A204.1 (cell line): ENCODE data around the gene KPNA5.
"Not testable (repeated sequence)": the region's sequence is repeated elsewhere in the genome, so short reads cannot be mapped to it uniquely, and the experiment has no call there.

Source experiments
- FAIRE-seq: peaks from 2 replicates; lab custom pipeline; 2012; peaks lifted over from hg19 to GRCh38; lab: Jason Lieb, UNC

KPNA5 gene

GRCh38 chr6:116703888-116704287, 22.9 kb downstream of the KPNA5 start:
- not testable (repeated sequence) for FAIRE-seq

DNA sequence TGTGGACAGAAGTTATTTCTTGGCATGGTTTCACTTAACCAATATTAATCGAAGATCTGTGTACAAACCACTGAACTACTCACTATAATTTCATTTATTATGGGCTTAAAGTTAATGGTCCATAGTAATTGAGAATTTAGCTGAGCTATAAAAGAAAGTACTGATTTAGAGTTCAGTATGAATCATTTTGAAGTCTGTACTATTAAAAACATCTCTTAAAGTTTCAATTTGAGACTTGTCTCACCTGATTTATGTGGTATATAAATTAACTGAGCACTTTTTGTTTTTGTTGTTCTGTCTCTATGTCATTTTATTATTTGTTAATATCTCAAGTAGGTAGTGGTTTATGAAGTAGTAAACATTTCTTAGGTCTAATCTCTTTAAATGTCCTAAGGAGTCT, 24.9 kb downstream of the KPNA5 start:
- no peak for FAIRE-seq

DNA sequence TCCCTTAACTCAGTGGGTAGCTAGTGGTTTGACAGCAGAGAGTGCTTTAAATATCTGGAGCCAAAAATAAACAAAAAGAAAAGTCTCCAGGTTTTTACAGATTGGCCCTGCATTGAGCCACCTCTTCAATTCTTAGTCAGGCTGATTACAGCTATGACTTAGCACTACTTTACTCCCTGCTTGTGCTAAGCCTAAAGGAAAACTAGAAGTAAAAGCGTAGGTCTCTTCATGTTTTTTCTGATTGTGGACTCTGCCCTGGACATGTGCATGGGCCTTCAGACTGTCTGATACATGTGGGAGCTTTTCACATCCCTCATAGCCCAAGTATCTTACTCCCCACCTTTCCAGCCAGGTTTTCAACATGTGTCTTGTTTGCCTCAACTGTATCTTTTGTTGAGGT, 33.3 kb downstream of the KPNA5 start:
- no peak for FAIRE-seq

DNA sequence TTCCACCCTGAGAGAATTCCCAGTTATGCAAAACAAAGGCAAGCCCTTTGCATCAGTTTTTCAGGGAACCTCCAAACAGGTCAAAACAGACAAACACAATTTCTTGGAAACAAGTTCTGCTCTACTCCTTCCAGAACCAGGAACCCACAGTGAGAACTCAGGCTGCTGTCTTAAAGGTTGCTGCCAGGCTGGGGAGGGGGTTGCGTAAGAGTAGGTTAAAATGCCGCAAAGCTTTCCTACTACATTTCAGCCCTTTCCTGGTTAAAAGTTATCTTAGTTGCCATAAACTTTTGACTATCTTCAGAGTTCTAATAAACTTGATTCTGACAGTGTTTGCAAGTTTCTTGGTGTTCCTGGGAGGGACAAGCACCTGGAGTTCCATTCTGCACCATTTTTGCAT, 33.8 kb downstream of the KPNA5 start:
- FAIRE-seq = no peak

GRCh38 chr6:116726947-116727346, 45.9 kb downstream of the KPNA5 start:
- FAIRE-seq = peak; percentile 14

DNA sequence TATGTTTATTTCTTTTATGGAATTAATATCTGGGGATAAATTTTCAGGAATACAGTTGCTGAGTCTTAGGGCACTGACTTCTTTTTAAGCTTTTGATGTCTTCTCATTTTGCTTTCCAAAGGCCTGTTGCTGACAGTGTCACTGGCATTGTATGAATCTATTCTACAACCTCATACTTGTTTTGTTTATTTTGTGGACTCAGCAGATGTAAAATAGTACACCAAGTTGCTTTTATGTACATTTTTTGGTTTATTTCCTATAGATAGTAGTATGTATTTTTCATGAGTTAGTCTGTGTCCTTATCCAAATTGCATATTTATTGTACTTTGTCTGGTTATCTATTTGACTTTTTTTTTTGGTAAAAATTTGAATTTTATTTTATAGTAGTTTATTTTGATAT, 49.5 kb downstream of the KPNA5 start:
- FAIRE-seq = no peak

GRCh38 chr6:116737004-116737403, 56.0 kb downstream of the KPNA5 start:
- FAIRE-seq = no peak

GRCh38 chr6:116740486-116740885, 59.5 kb downstream of the KPNA5 start:
- not testable (repeated sequence) for FAIRE-seq

- no peak for FAIRE-seq
Observed at GRCh38 chr6:116741571-116741970, 60.6 kb downstream of the KPNA5 start.

- FAIRE-seq = no peak
Observed at GRCh38 chr6:116745176-116745575, 64.2 kb downstream of the KPNA5 start.

- FAIRE-seq = no peak
Observed at GRCh38 chr6:116761779-116762178, 80.8 kb downstream of the KPNA5 start.

GRCh38 chr6:116762235-116762634, 81.2 kb downstream of the KPNA5 start:
- no peak for FAIRE-seq

DNA sequence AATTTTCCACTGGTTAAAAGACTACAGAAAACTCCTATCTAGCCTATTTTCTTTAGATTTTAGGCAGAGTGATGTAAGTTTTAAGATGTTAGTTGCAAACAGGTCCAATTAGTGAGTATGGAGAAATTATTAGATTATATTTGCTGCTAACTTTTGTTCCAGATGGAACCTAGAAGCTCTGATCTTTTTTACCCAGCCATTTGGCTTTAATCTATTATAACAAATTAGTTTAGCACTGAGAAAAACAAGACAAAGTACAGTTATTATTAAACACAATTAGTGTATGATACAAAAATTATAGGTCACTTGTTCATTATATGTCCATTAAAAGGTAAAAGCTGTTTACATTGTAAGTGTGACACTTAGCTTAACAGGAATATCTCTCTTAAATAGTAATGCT, 82.0 kb downstream of the KPNA5 start:
- no peak for FAIRE-seq

- FAIRE-seq = no peak
Observed at GRCh38 chr6:116763906-116764628, 83.1 kb downstream of the KPNA5 start.

DNA sequence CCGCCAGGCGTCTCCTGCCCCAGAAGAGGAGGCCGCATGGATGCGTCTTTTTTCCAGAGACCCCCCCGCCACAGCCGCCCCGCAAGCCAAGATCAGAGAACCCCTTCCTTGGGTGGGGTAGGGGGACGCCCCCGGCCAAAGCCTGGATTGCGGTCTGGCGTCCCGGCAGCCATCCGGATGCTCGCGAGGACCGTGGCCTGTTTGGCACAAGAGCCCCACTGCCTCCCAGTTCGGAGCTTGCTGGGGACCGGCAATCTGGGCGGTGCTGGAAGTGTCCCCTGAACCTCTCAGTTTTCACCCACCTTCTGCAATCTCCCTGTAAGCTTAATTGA, 83.6 kb downstream of the KPNA5 start:
- no peak for FAIRE-seq

DNA sequence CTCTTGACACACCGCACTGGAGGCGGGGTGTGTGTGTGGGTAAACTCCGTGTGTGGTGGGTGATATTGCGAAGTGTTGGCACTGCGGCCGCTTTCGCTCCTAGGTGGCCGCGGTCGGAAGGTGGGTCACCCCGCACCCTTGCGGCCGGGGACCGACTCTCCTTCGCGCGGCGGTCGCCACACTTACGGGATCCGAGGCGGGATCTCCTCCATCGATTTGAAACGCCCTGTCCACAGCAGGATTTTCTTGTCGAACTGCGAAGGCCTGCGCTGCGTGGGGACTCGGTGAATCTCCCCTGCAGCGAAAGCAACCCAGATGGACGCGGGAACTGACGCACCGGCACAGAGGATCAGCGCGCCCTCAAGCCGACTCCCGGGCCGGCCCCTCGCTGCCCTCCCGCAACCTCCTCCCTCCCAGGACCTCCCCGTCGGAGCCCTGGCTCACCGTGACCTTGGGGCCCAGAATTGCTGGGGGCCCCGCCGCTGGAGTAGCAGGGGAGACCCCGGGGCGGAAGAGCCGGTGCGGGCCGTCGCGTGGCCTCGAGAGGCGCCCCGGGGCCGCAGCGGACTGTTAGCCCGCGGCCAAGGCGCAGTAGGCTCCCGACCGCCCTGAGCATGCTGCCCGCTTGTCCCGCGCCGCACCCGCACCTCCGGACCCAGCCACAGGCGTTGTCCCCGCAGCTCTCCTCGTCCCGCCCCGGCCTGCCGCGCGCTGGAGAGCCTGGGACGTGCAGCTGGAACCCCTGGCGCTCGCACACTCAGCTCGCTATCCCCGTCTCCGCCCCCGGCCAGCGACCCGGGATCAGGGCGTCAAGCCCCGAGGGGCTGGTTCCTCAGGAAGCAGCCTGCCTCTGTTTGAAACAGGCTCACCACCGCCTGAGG, 84.2 kb downstream of the KPNA5 start, which contains the start of gene FAM162B:
FAM162B (minus strand) TSS at position 759 of the 881 bp plus-strand sequence; CDS start at position 616, 143 bp downstream.
- no peak for FAIRE-seq

GRCh38 chr6:116766506-116767176, 85.6 kb downstream of the KPNA5 start:
- no peak for FAIRE-seq

DNA sequence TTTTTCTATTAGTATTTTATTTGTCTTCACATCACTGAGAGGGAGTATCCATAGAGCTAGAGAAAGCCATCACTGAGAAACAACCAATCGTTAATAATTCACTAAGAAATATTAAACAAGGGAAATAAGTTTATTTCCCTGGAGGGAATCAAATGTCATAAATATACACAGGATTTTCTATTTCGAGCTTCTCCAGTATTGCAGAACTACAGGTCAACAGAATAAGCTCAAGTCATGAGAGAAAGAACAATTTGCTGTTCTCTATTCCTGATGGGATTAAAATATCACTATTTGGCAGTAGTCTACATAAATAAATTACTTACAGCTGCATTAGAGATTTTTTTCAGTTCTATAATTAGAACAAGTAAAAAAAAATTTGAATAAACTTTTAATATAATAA, 86.7 kb downstream of the KPNA5 start:
- FAIRE-seq = no peak

- no peak for FAIRE-seq
Observed at GRCh38 chr6:116772450-116772849, 91.4 kb downstream of the KPNA5 start.

DNA sequence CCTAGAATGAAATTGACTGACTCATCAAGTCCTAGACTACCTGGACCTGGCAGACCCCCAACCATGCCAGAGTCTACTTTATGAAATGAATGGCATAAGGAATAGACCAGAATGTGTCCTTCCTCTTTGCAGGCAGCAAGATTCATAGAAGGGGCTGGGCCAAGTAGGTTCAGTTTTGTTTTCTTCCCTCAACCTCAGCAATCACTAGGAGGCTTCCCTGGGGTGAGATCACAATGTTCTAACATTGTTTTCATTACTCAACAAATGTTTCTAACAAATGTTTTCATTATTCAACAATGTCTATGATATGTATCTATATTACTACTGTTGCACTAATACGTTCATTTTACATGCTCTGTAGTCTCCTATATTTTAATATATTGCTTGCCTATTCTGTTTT, 92.9 kb downstream of the KPNA5 start:
- no peak for FAIRE-seq

DNA sequence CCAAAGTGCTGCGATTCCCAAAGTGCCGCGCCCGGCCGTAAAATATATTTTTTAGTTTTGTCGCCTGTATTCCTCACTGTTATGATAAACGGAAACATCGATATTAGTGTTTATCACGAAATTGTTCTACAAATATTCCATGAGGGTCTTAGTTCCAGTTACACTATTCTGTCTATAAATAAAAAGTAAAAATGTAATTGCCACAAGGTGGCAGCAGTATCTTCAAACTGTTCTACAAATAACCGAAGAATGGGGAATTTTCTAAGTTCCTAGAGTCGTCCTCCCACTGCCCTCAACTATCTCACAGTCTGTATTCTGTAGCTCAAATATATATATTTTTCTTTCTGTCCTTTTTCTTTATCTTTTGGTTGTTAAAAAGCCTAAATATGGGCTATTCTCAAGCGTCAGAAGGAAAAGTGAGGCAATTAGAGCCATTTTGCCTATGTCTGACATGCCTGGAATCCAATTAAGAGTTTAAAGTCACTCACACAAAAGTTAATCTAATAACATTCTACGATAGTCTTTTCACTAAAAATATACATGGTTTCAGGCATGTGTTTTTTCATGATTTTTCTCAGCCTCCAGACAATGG, 98.7 kb downstream of the KPNA5 start:
- peak; percentile 93 for FAIRE-seq

DNA sequence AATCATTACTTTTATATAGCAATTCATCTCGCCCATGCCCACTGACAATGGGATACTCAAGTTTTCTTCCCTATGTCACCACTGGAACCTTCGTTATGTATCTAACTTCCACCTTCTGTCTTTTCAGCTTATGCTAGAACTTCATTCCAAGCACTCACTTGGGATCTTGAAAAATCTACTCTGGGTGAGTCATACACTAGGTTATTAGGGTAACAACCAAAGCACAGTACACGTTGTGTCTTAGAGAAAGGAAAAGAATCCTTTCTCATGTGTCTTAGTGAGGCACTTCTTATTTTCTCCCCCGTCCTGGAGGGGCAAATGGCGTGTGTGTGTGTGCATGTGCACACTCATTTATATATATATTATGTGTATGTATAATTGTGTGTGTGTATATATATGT, 102.8 kb downstream of the KPNA5 start:
- no peak for FAIRE-seq
